ENCODE results near the gene AGK. TPM values are rescaled to one million over a fixed set of nuclear protein-coding genes. Genes with fewer than 3 reads are reported as not detected.

Gene AGK
- total RNA-seq, 1 experiment from 2014 or later: 32.6 TPM

DNA sequence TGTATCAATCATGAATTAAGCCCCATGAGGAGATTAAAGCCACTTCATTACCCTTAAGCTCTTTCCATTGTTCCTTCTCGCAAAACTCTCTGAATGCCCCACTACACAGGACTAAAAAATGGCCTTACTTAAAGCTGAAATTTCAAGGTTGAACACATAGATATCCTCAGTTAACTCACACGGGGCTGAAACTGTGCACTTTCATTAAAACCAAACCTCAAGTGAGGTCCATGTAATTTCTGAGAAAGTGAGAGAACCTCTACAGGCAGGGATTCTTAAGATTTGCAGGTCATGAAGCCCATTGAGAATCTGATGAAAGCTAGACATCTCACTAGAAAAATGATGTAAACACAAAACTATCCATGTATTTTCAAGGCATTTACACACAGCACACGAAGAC is 134.9 kb downstream of the AGK start:
- H3K9me3 ChIP-seq (ENCODE audit: control insufficient read depth, insufficient read depth, low read depth, low read length): no peaks in the 10 kb centered on the region
- intact Hi-C loops (cut with micrococcal nuclease; ENCODE audit: unreplicated experiment): no loop called here
- ATAC-seq: no peak
- ChIA-PET CTCF (no interaction called here), POLR2A (no interaction called here)
- no peaks in the 10 kb centered on the region for H3K36me3 ChIP-seq (ENCODE audit: control insufficient read depth, insufficient read depth, low read length)
- H3K27me3 ChIP-seq (ENCODE audit: control insufficient read depth, insufficient read depth, low read length): no peaks in the 10 kb centered on the region
- TF ChIP-seq, protein P1, sequence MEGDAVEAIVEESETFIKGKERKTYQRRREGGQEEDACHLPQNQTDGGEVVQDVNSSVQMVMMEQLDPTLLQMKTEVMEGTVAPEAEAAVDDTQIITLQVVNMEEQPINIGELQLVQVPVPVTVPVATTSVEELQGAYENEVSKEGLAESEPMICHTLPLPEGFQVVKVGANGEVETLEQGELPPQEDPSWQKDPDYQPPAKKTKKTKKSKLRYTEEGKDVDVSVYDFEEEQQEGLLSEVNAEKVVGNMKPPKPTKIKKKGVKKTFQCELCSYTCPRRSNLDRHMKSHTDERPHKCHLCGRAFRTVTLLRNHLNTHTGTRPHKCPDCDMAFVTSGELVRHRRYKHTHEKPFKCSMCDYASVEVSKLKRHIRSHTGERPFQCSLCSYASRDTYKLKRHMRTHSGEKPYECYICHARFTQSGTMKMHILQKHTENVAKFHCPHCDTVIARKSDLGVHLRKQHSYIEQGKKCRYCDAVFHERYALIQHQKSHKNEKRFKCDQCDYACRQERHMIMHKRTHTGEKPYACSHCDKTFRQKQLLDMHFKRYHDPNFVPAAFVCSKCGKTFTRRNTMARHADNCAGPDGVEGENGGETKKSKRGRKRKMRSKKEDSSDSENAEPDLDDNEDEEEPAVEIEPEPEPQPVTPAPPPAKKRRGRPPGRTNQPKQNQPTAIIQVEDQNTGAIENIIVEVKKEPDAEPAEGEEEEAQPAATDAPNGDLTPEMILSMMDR (IDR thresholded peaks at IDR 0.05): no peak
- TF ChIP-seq, protein P2, sequence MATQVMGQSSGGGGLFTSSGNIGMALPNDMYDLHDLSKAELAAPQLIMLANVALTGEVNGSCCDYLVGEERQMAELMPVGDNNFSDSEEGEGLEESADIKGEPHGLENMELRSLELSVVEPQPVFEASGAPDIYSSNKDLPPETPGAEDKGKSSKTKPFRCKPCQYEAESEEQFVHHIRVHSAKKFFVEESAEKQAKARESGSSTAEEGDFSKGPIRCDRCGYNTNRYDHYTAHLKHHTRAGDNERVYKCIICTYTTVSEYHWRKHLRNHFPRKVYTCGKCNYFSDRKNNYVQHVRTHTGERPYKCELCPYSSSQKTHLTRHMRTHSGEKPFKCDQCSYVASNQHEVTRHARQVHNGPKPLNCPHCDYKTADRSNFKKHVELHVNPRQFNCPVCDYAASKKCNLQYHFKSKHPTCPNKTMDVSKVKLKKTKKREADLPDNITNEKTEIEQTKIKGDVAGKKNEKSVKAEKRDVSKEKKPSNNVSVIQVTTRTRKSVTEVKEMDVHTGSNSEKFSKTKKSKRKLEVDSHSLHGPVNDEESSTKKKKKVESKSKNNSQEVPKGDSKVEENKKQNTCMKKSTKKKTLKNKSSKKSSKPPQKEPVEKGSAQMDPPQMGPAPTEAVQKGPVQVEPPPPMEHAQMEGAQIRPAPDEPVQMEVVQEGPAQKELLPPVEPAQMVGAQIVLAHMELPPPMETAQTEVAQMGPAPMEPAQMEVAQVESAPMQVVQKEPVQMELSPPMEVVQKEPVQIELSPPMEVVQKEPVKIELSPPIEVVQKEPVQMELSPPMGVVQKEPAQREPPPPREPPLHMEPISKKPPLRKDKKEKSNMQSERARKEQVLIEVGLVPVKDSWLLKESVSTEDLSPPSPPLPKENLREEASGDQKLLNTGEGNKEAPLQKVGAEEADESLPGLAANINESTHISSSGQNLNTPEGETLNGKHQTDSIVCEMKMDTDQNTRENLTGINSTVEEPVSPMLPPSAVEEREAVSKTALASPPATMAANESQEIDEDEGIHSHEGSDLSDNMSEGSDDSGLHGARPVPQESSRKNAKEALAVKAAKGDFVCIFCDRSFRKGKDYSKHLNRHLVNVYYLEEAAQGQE (IDR thresholded peaks at IDR 0.05; ENCODE audit: insufficient read depth in 1 of 2, low read depth in 2 of 2, low read length in 1 of 2): no peak
- no peak for TF ChIP-seq TCF7L2 (IDR thresholded peaks at IDR 0.05; ENCODE audit: low read depth, low read length)
- no peak for TF ChIP-seq SIN3A (IDR thresholded peaks at IDR 0.05; ENCODE audit: borderline replicate concordance, insufficient read depth, low read depth, low read length)
- no peak for TF ChIP-seq POLR2AphosphoS5 (IDR thresholded peaks at IDR 0.05; ENCODE audit: low read depth, low read length)
- in situ Hi-C loops (cut with HindIII; ENCODE audit: low pct_unique_long_range_greater_than_20kb, low sequenced_read_pairs): no loop called here
- H3K4me3 ChIP-seq (ENCODE audit: low read depth in 2 of 2, low read length in 2 of 2): no peak overlapping the region
- no peak overlapping the region for H3K27ac ChIP-seq (ENCODE audit: low read length)
- no peak for DNase-seq (ENCODE audit: low read depth, low spot score)
- no TSS peak for BruUV-seq (replicated peaks)
- H3K4me1 ChIP-seq (ENCODE audit: control insufficient read depth, insufficient read depth, low read length): no peaks in the 10 kb centered on the region

DNA sequence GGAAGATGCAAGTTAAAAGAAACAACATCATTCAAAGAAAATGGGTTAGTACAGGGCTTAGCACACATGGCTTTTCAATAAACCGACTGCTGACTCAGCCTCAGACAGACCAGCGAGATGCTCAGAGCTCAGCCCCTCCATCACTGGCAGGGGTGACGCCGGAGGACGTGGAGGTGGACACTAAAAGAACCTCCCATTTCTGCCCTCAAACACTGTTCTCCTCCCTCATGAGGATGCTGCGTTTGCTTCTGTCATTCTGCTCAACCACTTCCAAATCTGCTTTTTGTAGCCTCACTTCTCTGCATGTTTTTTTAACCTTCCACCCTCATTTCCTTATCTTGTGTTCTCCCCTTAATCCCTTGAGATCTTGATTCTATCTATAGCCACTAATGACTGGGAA is 135.5 kb downstream of the AGK start:
- Histone ChIP-seq H3K9me3 (ENCODE audit: control insufficient read depth, insufficient read depth, low read depth, low read length) (no peaks in the 10 kb centered on the region), H3K4me1 (ENCODE audit: control insufficient read depth, insufficient read depth, low read length) (no peaks in the 10 kb centered on the region), H3K27me3 (ENCODE audit: control insufficient read depth, insufficient read depth, low read length) (no peaks in the 10 kb centered on the region), H3K27ac (ENCODE audit: low read length) (no peak overlapping the region), H3K4me3 (ENCODE audit: low read depth in 2 of 2, low read length in 2 of 2) (no peak overlapping the region), H3K36me3 (ENCODE audit: control insufficient read depth, insufficient read depth, low read length) (no peaks in the 10 kb centered on the region)
- DNase-seq (ENCODE audit: low read depth, low spot score): no peak
- ChIA-PET CTCF (no interaction called here), POLR2A (no interaction called here)
- no peak for ATAC-seq
- in situ Hi-C loops (cut with HindIII; ENCODE audit: low pct_unique_long_range_greater_than_20kb, low sequenced_read_pairs) (no loop called here), intact Hi-C loops (cut with micrococcal nuclease; ENCODE audit: unreplicated experiment) (no loop called here)
- no TSS peak for BruUV-seq (replicated peaks)
- TF ChIP-seq, protein P2 (IDR thresholded peaks at IDR 0.05; ENCODE audit: insufficient read depth in 1 of 2, low read depth in 2 of 2, low read length in 1 of 2): no peak
- TF ChIP-seq POLR2AphosphoS5 (IDR thresholded peaks at IDR 0.05; ENCODE audit: low read depth, low read length) (no peak), SIN3A (IDR thresholded peaks at IDR 0.05; ENCODE audit: borderline replicate concordance, insufficient read depth, low read depth, low read length) (no peak), TCF7L2 (IDR thresholded peaks at IDR 0.05; ENCODE audit: low read depth, low read length) (no peak)
- TF ChIP-seq, protein P1 (IDR thresholded peaks at IDR 0.05): no peak

Data from Panc1 (cell line).